ENCODE results near the gene PARVB.

The PARVB gene

GRCh38 chr22:44024288-44024921, at the start of gene PARVB:
Gene PARVB, plus strand, starts transcription at chr22:44024302. Its CDS starts 38 bp downstream, at chr22:44024340.
- DNase-seq: no peak

DNA sequence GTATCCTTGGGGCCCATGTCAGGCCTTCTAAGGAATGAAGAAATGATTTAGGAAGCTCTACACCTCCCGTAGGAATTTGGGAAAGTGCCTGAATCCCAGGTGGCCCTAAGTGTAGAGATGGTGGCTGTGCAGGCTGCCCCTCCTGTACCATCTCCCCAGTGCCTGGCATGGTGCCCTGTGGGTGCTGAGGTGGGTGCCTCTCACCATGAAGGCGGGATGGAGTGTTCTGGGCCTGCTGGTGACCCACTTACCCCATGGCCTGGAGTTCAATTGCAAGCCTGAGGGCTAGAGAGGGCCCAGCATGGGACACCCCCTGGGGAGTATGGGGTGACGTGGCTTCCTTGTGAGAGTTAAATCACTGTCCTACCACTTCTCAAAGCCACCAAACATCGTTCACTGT, 49.1 kb upstream of the PARVB start:
- no peak for DNase-seq

DNA sequence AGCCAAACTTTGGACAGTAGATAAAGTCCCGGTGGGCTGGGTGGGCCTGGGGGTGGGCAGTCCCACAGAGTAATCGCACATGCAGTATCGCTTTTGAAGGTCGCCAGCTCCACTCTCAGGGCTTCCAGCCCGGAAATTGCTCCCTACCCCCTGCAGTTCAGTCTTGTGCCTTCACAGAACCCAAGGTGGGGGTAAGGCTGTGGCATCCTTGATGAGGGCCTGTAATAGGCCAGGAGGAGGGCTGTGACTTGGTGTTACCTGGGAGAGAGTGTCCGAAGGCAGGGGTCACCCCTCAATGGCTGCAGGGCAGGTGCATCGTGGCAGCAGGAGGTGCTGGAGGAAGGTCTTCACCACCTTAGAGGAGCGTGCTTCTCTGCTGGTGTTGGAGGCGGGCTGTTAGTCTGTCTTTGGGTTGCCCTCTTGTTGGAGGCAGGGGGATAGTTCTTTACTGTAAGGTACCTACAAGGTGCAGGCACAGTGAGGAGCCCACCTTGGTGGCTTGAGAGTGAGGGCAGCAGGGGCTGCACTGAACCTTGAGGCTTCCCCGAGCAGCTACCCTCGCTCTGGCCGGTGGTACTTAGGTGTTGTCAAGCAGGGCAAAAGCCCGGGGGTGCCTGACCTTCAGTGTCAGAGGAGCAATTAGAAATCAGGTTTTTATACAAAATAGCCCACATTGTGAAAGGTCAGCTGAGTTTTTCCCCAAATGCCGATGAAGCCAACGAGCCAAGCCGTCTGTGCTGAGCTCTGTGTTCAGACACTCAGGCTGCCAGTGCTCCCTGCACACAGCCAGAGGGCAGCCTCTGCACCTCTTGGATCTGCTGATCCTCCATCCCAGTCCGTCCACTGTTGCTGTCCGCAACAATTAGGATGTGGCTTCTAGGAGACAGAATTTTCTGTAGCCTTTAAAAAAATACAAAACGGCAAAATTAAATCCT, 47.0 kb upstream of the PARVB start:
- DNase-seq: no peak

DNA sequence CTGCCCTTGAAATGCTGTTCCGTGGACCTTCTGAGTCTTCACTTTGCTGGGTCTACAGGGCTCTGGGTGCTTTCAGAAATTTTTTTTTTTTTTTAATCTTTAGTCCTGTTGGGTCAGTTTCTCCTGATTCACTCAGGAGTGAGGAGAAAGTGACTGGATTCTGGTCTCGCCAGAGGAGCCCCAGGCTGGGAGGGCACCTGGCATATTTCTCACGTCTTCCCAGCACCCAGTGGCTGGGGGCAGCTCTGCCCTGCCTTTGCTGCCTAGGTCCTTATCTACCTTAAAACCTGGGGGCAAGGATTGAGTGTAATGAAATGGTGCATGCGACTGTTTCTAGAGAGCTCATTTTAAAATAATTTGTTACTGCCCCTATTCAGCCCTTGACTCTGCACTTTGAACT, 45.5 kb upstream of the PARVB start:
- DNase-seq: no peak

GRCh38 chr22:43980579-43980978, 43.5 kb upstream of the PARVB start:
- no peak for DNase-seq

DNA sequence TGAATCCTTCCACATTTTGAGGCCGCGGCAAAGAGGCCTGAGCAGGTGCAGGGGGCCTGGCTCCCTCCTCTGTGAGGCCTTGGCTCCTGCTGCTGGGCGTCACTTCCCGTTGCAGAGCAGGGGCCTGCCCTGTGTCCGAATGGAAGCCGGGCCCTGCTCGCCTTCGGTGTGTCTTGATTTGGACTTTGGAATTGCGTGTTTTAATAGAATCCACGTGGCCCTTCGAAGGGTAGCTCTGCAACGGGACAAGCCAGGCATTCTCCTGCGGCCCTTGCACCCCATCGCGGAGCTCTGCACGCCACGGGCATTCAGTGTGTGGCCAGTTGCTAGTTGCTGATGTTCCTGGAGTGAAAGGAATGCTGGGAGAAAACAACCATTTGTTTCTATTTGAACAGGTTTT, 43.1 kb upstream of the PARVB start:
- no peak for DNase-seq

DNA sequence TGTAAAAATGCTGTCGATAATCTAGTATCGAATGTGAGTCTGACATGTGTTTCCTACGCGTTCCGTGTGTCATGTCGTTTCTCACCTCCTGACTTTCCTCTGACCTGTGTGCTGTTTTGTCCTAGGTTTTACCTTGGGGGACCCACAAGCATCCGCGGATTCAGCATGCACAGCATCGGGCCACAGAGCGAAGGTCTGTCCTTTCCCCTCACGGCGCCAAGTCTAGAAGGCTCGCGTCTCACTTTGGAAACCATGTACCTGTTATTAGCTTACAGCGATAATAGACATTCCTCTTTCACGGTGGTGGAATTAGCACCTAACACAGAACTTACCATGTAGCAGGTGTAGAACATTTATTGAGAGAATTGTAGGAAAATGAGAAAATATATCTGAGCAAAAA, 40.3 kb upstream of the PARVB start:
- no peak for DNase-seq

DNA sequence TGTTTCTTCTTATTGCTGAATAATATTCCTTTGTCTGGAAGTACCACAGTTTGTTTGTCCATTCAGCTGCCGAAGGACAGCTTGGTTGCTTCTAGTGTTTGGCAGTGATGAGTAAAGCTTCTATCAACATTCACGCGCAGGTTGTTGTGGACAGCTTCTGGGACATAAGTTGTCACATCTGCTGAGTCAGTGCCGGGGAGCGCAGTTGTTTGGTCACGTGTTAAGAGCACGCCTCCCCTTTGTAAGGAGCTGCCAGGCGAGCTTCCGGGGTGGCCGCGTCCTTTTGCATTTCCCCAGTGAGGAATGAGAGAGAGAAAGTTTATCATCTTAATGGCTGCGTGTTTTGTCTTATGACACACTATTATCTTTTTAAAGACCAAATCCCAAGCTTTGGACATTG, 38.6 kb upstream of the PARVB start:
- DNase-seq: no peak

DNA sequence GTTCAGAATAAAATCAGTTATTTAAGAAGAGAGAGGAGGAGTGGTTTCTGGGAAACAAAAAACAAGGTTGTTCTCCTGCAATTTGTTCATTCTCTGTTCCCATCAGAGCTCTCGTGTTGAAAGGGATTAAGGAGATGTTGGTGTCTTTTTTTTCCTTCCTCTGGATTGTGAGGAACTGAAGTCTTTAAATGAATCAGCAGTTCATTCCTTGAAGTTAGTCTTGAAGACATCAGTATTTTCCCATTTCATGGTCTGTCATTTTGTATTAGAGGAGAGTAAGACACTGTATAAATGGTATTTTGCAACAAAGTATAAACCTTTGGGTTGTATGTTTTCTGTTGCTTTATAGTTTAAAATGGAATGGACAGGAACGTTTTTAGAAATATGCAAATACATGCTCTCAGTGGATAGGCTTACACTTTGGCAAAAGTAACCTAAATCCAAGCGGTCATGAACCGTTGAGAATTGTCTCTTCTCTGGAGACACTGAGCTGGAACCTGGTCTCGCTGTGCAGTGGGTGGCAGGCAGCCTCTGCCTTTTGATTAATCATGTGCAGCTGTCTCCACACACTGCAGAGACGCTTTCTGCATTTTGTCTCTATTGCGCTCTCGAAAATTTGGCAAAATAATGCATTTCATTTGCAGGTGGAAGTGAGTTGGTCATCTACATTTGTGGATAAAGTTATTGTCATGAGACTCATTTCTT, 35.8 kb upstream of the PARVB start:
- no peak for DNase-seq

DNA sequence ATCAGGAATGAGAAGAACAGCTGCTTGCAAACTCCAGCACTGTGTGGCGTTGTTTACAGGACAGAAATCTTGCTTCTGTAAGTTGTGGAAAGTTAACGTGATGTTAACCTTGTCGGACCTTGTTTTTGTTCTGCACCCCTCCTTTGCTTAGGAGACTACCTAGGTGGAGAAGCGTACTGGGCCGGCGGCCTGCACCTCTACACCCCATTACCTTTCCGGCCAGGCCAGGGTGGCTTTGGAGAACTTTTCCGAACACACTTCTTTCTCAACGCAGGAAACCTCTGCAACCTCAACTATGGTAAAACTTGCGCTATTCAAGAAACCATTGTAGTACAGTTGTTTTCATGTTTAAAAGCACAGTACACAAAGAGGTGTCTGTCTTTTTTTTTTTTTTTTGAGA, 35.1 kb upstream of the PARVB start:
- no peak for DNase-seq

DNA sequence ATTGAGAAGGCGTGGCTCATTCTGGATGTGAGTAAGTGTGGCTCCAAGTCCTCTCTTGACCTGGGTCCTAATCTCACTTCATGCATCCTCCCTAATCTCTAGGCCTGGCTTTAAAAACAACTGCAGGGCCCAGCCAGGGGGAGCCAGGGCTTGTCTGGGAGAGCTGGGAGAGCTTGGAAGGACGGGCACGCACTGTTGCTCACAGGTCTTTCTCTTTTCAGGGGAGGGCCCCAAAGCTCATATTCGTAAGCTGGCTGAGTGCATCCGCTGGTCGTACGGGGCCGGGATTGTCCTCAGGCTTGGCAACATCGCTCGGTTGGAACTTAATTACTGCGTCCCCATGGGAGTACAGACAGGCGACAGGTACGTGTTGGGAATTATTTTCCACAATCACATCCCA, 34.1 kb upstream of the PARVB start:
- DNase-seq: no peak

DNA sequence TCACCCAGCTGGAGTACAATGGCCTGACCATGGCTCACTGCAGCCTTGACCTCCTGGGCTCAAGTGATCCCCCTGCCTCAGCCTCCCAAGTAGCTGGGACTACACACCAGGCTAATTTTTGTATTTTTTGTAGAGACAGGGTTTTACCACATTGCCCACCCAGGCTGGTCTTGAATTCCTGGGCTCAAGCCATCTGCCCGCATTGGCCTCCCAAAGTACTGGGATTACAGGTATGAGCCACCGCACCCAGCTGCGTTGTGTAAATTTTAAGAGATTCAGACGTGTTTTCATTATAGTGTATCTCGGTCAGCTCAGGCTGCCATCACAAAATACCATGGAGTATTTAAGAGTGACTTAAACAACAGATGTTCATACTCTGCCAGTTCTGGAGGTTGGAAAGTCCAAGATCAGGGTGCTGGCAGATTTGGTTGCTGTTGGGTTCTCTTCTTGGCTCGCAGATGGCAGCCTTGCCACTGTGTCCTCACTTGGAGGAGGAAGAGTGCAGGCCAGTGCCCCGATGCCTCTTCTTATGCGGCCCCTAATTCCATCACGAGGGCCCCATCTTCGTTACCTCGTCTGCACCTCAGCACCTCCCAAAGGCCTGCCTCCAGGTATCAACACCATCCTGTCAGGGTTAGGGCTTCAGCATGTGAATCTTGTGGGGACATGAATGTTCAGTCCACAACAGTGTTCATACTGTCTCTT, 32.6 kb upstream of the PARVB start:
- no peak for DNase-seq

DNA sequence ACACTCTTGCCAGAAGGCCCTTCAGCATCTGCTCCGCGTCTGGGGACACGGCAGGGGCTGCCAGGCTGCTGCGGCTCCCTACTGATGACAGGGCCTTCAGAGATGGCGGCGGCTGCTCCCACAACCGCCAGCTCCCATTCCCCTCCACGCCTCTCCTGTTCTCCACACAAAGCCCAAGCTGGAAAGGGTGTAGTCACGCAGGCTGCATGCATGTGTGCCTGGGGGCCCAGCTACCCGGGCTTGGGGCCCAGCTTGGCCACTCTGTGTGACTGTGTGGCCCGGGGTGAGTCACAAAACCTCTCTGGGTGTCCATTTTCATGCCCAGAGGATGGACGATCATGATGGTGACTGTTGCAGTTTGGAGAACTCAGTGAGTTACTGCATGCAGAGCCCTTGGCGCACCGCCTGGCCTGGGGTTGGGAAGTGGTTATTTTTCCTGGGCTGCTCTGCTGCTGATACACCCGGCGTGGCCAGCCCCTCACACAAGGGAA, 31.7 kb upstream of the PARVB start:
- DNase-seq: no peak

- peak; percentile 4 to 67 (median 36) for DNase-seq
These were observed 30.9 kb upstream of the PARVB start for GRCh38 chr22:43993072-43993760.

GRCh38 chr22:43994006-43994405, 30.1 kb upstream of the PARVB start:
- no peak for DNase-seq

GRCh38 chr22:43994416-43994815, 29.7 kb upstream of the PARVB start:
- DNase-seq: no peak

- DNase-seq: no peak
These were observed 28.9 kb upstream of the PARVB start for GRCh38 chr22:43995057-43995685.

GRCh38 chr22:43995798-43996169, 28.3 kb upstream of the PARVB start:
- DNase-seq: no peak

- DNase-seq: peak; percentile 27 to 64 (median 30)
These were observed 27.7 kb upstream of the PARVB start for GRCh38 chr22:43996170-43996980.

- DNase-seq: no peak
These were observed 27.2 kb upstream of the PARVB start for GRCh38 chr22:43996981-43997265.

DNA sequence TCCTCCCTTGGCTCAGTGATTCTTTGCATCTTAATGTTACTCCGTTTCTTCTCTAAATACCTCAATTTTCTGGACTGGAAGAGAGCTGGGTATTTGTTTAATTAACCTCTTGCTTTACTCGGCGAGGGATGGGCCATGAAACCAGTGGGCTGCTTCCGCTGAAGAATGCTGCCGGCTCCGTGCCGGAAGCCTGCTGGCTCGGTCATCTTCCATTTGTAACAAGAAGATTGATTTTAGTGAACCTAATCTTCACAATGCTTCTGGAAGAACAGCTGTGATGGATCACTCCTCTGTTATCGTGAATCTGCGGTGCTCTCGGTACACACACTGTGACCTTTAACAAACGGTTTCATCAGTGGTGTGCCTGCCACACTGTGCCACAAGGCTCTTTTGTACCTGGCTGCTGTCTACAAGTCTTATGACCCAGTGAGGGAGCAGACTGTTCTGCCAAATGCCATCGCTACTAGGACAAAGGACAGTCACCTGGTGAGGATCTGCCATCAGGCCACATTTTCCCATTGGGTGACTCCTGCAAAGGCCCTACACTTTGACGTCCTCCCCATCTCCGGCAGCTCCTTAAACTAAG, 25.3 kb upstream of the PARVB start:
- DNase-seq: no peak

Data from stimulated activated naive CD4-positive, alpha-beta T cell (primary cell).